Activated CD8-positive, alpha-beta memory T cell treated with anti-CD3 and anti-CD28 coated beads for 36 hours (primary cell): ENCODE measurements around the gene NFIA. TPM values are rescaled to one million over a fixed set of nuclear protein-coding genes. Genes with fewer than 3 reads are reported as not detected.

Source experiments
- CTCF ChIA-PET: fragments of 350-600 bp; sonication (Branson Sonifier 250); formaldehyde crosslinking; loops from one replicate; lab custom pipeline; 2021; ENCODE audit warnings: antibody characterized with exemption; lab: Charles Lee
- POLR2A ChIA-PET: fragments of 350-600 bp; sonication (Branson Sonifier 250); formaldehyde crosslinking; loops from one replicate; lab custom pipeline; 2021; ENCODE audit warnings: antibody characterized with exemption; lab: Charles Lee
- total RNA-seq, 2 experiments: library from RNA; stranded (reverse); gene quantifications; one replicate each; pipeline ENCODE4 v1.2.3, GENCODE V29; 2021

NFIA gene
- total RNA-seq, 2 experiments from 2014 or later, result 3.6 to 4.8 TPM

DNA sequence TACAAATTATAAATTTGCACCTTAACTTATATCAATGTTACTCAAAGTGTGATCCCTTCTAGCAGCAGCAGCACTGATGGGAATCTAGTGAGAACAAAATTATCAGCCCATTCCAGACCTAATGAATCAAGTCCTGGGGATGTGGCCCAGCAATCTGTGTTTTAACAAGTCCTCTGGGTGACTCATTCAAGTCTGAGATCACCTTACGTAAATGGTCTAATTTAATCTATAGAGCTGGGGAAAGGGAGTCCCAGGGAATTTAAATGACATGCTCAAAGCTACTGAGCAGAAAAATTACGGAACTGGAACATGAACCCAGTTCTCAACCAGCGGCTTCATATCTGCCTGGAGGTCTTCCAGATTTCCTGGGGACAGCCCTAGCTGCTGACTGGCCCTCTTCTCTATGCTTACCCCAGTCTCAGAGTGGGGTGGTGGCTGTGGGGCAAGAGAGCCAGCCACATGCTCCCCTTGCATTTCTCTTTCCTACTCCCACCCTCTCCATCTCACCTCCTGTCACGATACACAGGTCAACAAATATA is 422.6 kb downstream of the NFIA start:
- ChIA-PET POLR2A (no interaction called here), CTCF (no interaction called here)

GRCh38 chr1:61506236-61506635 is 423.9 kb downstream of the NFIA start:
- ChIA-PET POLR2A (no interaction called here), CTCF (no interaction called here)

DNA sequence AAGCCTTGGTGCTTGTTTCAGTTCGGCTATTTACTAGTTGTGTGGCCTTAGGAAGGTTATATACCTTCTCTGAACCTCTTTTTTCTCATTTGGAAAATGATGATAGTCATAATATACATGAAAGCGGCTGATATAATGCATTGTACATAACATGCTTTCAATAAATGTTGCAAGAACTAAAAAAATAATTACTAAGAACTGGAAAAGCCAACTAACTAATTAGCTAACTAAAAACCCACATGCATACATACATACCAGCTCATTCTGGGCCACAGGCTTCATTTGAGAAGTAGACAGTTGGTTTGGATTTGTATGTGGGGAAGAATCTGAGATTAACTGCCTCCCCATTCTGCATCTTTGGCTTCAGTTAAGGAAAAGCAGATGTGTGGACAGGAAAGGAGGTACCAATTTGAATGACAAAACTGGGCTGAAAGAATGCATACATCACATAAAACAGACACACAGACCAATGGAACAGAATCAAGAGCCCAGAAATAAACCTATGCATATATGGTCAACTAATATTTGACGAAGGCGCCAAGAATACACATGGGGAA is 424.7 kb downstream of the NFIA start:
- CTCF ChIA-PET, result no interaction called here

More for the DNA sequence above, 424.7 kb downstream of the NFIA start:
- POLR2A ChIA-PET, result no interaction called here
